DND-41 (cell line): ENCODE results near the gene BAHCC1.

Source experiments
- ATAC-seq: fragments of 200-7000 bp; cut with Tn5 transposase; 3 replicates; pipeline ENCODE4 v1.9.1; 2021; ENCODE audit warnings: low read depth; ENCODE audit not compliant: insufficient read depth
- DNase-seq: peaks from one replicate; pipeline ENCODE4 v3.0.0-alpha.2; 2020
- H2AFZ ChIP-seq: 2 replicates; pipeline ENCODE4 v1.6.0; 2012; ENCODE audit warnings: low read depth, low read length
- H3K27ac ChIP-seq: 2 replicates; pipeline ENCODE4 v1.5.1; 2012; ENCODE audit warnings: low read length, inconsistent platforms
- H3K27me3 ChIP-seq: fragments of 200-600 bp; sonication (generic); 2 replicates; pipeline ENCODE4 v1.6.0; 2012; ENCODE audit warnings: low read length, mild to moderate bottlenecking, inconsistent platforms; ENCODE audit not compliant: insufficient read depth, poor library complexity
- H3K36me3 ChIP-seq: 2 replicates; pipeline ENCODE4 v1.5.1; 2012; ENCODE audit warnings: low read length, inconsistent platforms; ENCODE audit not compliant: insufficient read depth
- H3K4me1 ChIP-seq: 2 replicates; pipeline ENCODE4 v1.5.1; 2012; ENCODE audit warnings: mild to moderate bottlenecking, low read length; ENCODE audit not compliant: insufficient read depth
- H3K4me2 ChIP-seq: 2 replicates; pipeline ENCODE4 v1.6.0; 2012; ENCODE audit warnings: mild to moderate bottlenecking, moderate library complexity, low read length, inconsistent platforms; ENCODE audit not compliant: insufficient read depth
- H3K4me3 ChIP-seq, 2 experiments: fragments of 200-600 bp in 1 of 2; shearing (Covaris generic) in 1 of 2; 2 replicates each; pipeline ENCODE4 v1.5.1; 2012 to 2016; ENCODE audit warnings: inconsistent platforms in 2 of 2, low read length in 2 of 2, mild to moderate bottlenecking in 2 of 2, low read depth in 1 of 2, moderate library complexity in 1 of 2
- H3K79me2 ChIP-seq: 2 replicates; pipeline ENCODE4 v1.6.0; 2012; ENCODE audit warnings: low read length, inconsistent platforms; ENCODE audit not compliant: insufficient read depth
- H3K9ac ChIP-seq: 2 replicates; pipeline ENCODE4 v1.6.0; 2012; ENCODE audit warnings: low read depth, mild to moderate bottlenecking, inconsistent platforms, low read length, moderate library complexity
- H3K9me3 ChIP-seq: 2 replicates; pipeline ENCODE4 v1.5.1; 2012; ENCODE audit warnings: low read length, moderate library complexity, mild to moderate bottlenecking, inconsistent platforms; ENCODE audit not compliant: insufficient read depth, severe bottlenecking
- H4K20me1 ChIP-seq: 2 replicates; pipeline ENCODE4 v1.6.0; 2012; ENCODE audit warnings: low read length; ENCODE audit not compliant: insufficient read depth
- EZH2 ChIP-seq: IDR thresholded peaks from 3 replicates; pipeline ENCODE4 v1.6.1; 2012; ENCODE audit warnings: borderline replicate concordance, low read depth, mild to moderate bottlenecking, moderate library complexity, low read length, inconsistent platforms; ENCODE audit not compliant: severe bottlenecking
- TF ChIP-seq, protein P1 (sequence below): IDR thresholded peaks from 2 replicates; pipeline ENCODE4 v1.5.1; 2012; ENCODE audit warnings: borderline replicate concordance, low read length, moderate library complexity, mild to moderate bottlenecking; ENCODE audit not compliant: poor library complexity, severe bottlenecking; ENCODE audit errors: extremely low read depth

The BAHCC1 gene

GRCh38 chr17:81514739-81515529 is 119.7 kb downstream of the BAHCC1 start:
- ATAC-seq, result peak; percentile 52
- H3K4me1 ChIP-seq, result peaks cover 31% of the 10 kb centered on the region
- peak overlapping the region; percentile 99 for H3K9ac ChIP-seq
- peak overlapping the region; percentile 95 for H3K27ac ChIP-seq
- H3K27me3 ChIP-seq, result no peaks in the 10 kb centered on the region
- peaks cover 26% of the 10 kb centered on the region for H3K36me3 ChIP-seq
- peak overlapping the region; percentile 69 for H2AFZ ChIP-seq
- H4K20me1 ChIP-seq, result peaks cover 47% of the 10 kb centered on the region
- H3K4me2 ChIP-seq, result peak overlapping the region; percentile 73
- peak; percentile 78 for DNase-seq
- no peaks in the 10 kb centered on the region for H3K9me3 ChIP-seq
- TF ChIP-seq, protein P1, sequence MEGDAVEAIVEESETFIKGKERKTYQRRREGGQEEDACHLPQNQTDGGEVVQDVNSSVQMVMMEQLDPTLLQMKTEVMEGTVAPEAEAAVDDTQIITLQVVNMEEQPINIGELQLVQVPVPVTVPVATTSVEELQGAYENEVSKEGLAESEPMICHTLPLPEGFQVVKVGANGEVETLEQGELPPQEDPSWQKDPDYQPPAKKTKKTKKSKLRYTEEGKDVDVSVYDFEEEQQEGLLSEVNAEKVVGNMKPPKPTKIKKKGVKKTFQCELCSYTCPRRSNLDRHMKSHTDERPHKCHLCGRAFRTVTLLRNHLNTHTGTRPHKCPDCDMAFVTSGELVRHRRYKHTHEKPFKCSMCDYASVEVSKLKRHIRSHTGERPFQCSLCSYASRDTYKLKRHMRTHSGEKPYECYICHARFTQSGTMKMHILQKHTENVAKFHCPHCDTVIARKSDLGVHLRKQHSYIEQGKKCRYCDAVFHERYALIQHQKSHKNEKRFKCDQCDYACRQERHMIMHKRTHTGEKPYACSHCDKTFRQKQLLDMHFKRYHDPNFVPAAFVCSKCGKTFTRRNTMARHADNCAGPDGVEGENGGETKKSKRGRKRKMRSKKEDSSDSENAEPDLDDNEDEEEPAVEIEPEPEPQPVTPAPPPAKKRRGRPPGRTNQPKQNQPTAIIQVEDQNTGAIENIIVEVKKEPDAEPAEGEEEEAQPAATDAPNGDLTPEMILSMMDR, result no peak
- TF ChIP-seq EZH2, result no peak
- H3K4me3 ChIP-seq, result peak overlapping the region; percentile 31 to 66; a peak in 3 of 4 replicates
- peaks cover 69% of the 10 kb centered on the region for H3K79me2 ChIP-seq

DNA sequence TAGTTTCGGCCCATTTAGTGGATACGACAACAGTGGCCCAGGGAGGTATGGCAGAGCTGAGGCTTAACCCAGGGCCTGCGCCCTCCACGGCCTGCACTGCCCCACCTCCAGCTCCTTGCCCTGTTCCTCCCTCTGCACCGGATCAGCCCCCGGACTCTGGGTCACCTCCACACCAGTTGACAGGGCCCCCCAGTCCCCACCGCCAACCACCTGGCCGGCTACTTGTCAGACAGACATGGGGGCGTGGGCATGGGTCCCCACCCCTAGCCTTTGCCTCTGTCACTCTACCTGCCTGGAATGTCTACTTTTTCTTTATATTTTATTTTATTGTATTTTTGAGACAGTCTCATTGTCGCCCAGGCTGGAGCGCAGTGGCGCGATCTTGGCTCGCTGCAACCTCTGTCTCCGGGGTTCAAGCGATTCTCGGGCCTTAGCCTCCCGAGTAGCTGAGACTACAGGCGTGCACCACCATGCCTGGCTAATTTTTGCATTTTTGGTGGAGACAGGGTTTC is 120.3 kb downstream of the BAHCC1 start:
- Histone ChIP-seq H3K9me3 (no peaks in the 10 kb centered on the region), H2AFZ (no peak overlapping the region), H3K36me3 (peaks cover 19% of the 10 kb centered on the region), H3K4me3 (peak overlapping the region; percentile 31 to 66; a peak in 3 of 4 replicates), H3K79me2 (peaks cover 62% of the 10 kb centered on the region), H3K27me3 (no peaks in the 10 kb centered on the region), H3K9ac (peak overlapping the region; percentile 99), H3K4me2 (peak overlapping the region; percentile 73), H3K27ac (peak overlapping the region; percentile 95), H4K20me1 (peaks cover 46% of the 10 kb centered on the region), H3K4me1 (peaks cover 25% of the 10 kb centered on the region)
- no peak for ATAC-seq
- no peak for DNase-seq
- TF ChIP-seq, protein P1, result no peak
